Mesenchymal stem cell (in vitro differentiated cells and primary cell): Measurements from ENCODE around the gene MMD2.
A peak's percentile ranks its signal among the peaks of the same experiment; 100 is the strongest.
"Not testable (repeated sequence)": the region's sequence is repeated elsewhere in the genome, so short reads cannot be mapped to it uniquely, and the experiment has no call there.

ENCODE experiments used
- DNase-seq: peaks from one replicate; pipeline ENCODE4 v3.0.0-alpha.2; 2013
- H2AFZ ChIP-seq: one replicate; pipeline ENCODE4 v1.6.1; 2013; ENCODE audit warnings: low read depth, mild to moderate bottlenecking, control low read depth, inconsistent platforms, low read length, moderate library complexity
- H2AK5ac ChIP-seq: 2 replicates; pipeline ENCODE4 v1.6.1; 2013; ENCODE audit warnings: low read length, moderate library complexity, mild to moderate bottlenecking, inconsistent platforms; ENCODE audit not compliant: severe bottlenecking
- H2BK120ac ChIP-seq: one replicate; pipeline ENCODE4 v1.6.1; 2013; ENCODE audit warnings: low read depth, mild to moderate bottlenecking, inconsistent platforms, low read length, moderate library complexity
- H2BK12ac ChIP-seq, 2 experiments: one replicate each; pipeline ENCODE4 v1.6.1; 2013; ENCODE audit warnings: inconsistent platforms in 2 of 2, low read length in 2 of 2, mild to moderate bottlenecking in 2 of 2, moderate library complexity in 2 of 2, control low read depth in 1 of 2
- H2BK15ac ChIP-seq: one replicate; pipeline ENCODE4 v1.6.1; 2013; ENCODE audit warnings: mild to moderate bottlenecking, low read depth, inconsistent platforms; ENCODE audit not compliant: poor library complexity, severe bottlenecking
- H2BK5ac ChIP-seq: 2 replicates; pipeline ENCODE4 v1.6.1; 2013; ENCODE audit warnings: low read depth, mild to moderate bottlenecking, low read length, control low read depth, inconsistent platforms; ENCODE audit not compliant: poor library complexity, severe bottlenecking
- H3K14ac ChIP-seq, 2 experiments: one replicate each; pipeline ENCODE4 v1.6.1; 2013; ENCODE audit warnings: inconsistent platforms in 2 of 2, low read length in 2 of 2, control low read depth in 1 of 2, mild to moderate bottlenecking in 1 of 2, moderate library complexity in 1 of 2
- H3K18ac ChIP-seq, 2 experiments: one replicate each; pipeline ENCODE4 v1.6.1; 2013; ENCODE audit warnings: inconsistent platforms in 2 of 2, low read length in 2 of 2, control low read depth in 1 of 2, low read depth in 1 of 2, mild to moderate bottlenecking in 1 of 2
- H3K23ac ChIP-seq, 2 experiments: one replicate each; pipeline ENCODE4 v1.6.1; 2013; ENCODE audit warnings: inconsistent platforms in 2 of 2, low read length in 2 of 2, mild to moderate bottlenecking in 2 of 2, moderate library complexity in 2 of 2, control low read depth in 1 of 2
- H3K27ac ChIP-seq: 2 replicates; pipeline ENCODE4 v1.5.1; 2013; ENCODE audit warnings: mild to moderate bottlenecking, moderate library complexity, low read length, control low read depth, inconsistent platforms; ENCODE audit not compliant: poor library complexity, severe bottlenecking
- H3K27me3 ChIP-seq, 2 experiments: 2 replicates each; pipeline versions ENCODE4 v1.6.1 to v1.7.0; 2013; ENCODE audit warnings: low read length in 2 of 2, mild to moderate bottlenecking in 2 of 2, moderate library complexity in 2 of 2, control low read depth in 1 of 2, inconsistent platforms in 1 of 2; ENCODE audit not compliant: control insufficient read depth in 1 of 2, insufficient read depth in 1 of 2
- H3K36me3 ChIP-seq, 2 experiments: 2 replicates each; pipeline versions ENCODE4 v1.6.1 to v1.7.0; 2013; ENCODE audit warnings: low read length in 2 of 2, control low read depth in 1 of 2, inconsistent platforms in 1 of 2, low read depth in 1 of 2, mild to moderate bottlenecking in 1 of 2; ENCODE audit not compliant: insufficient read depth in 2 of 2, control insufficient read depth in 1 of 2
- H3K4ac ChIP-seq, 2 experiments: one replicate each; pipeline ENCODE4 v1.6.1; 2013; ENCODE audit warnings: inconsistent platforms in 2 of 2, low read length in 2 of 2, mild to moderate bottlenecking in 2 of 2, moderate library complexity in 2 of 2, control low read depth in 1 of 2, low read depth in 1 of 2
- H3K4me1 ChIP-seq: 2 replicates; pipeline ENCODE4 v1.6.1; 2013; ENCODE audit warnings: low read depth, low read length, control low read depth; ENCODE audit not compliant: control insufficient read depth, insufficient read depth
- H3K4me2 ChIP-seq: 2 replicates; pipeline ENCODE4 v1.6.1; 2013; ENCODE audit warnings: low read length, mild to moderate bottlenecking, inconsistent platforms; ENCODE audit not compliant: poor library complexity, severe bottlenecking
- H3K4me3 ChIP-seq, 2 experiments: 2 replicates each; pipeline versions ENCODE4 v1.5.1 to v1.7.0; 2013; ENCODE audit warnings: low read length in 2 of 2, mild to moderate bottlenecking in 2 of 2, control low read depth in 1 of 2, low read depth in 1 of 2; ENCODE audit not compliant: insufficient read depth in 1 of 2
- H3K79me1 ChIP-seq: replicated peaks from 2 replicates; pipeline ENCODE4 v1.6.1; 2013; ENCODE audit warnings: mild to moderate bottlenecking, control low read depth, low read length, inconsistent platforms; ENCODE audit not compliant: poor library complexity, severe bottlenecking
- H3K9ac ChIP-seq: 2 replicates; pipeline ENCODE4 v1.7.0; 2013; ENCODE audit warnings: mild to moderate bottlenecking, low read length, moderate library complexity
- H3K9me3 ChIP-seq: 2 replicates; pipeline ENCODE4 v1.7.0; 2013; ENCODE audit warnings: mild to moderate bottlenecking, low read length; ENCODE audit not compliant: control insufficient read depth
- H4K8ac ChIP-seq: one replicate; pipeline ENCODE4 v1.6.1; 2013; ENCODE audit warnings: inconsistent platforms, mild to moderate bottlenecking, low read length, moderate library complexity
- H4K91ac ChIP-seq: one replicate; pipeline ENCODE4 v1.6.1; 2013; ENCODE audit warnings: mild to moderate bottlenecking, low read length, inconsistent platforms
- WGBS: methylation state at CpG from one replicate; pipeline ENCODE4 v1.1.7; 2013; ENCODE audit warnings: mixed read lengths; 5-methylcytosine and 5-hydroxymethylcytosine counted together

MMD2 gene

DNA sequence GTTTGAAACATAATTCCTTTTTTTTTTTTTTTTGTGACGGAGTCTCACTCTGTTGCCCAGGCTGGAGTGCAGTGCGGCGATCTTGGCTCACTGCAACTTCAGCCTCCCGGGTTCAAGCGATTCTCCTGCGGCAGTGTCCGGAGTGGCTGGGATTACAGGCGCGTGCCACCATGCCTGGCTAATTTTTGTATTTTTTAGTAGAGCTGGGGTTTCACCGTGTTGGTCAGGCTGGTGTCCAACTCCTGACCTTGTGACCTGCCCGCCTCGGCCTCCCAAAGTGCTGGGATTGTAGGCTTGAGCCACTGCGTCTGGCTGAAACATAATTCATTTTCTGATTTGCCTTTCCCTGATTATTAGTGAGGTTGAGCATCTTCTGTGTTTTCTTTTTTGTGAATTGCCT, 16.6 kb upstream of the MMD2 start:
- not testable (repeated sequence) for H3K9me3 ChIP-seq, H3K27ac ChIP-seq, H3K9ac ChIP-seq, H3K4ac ChIP-seq, DNase-seq, H2BK120ac ChIP-seq, H4K91ac ChIP-seq, H3K27me3 ChIP-seq, H3K4me2 ChIP-seq, H3K18ac ChIP-seq, H2AFZ ChIP-seq, H3K4me1 ChIP-seq, H2BK12ac ChIP-seq, H4K8ac ChIP-seq, H2AK5ac ChIP-seq, H3K14ac ChIP-seq, H2BK15ac ChIP-seq, H3K23ac ChIP-seq, H2BK5ac ChIP-seq
- peak overlapping the region in 1 of 2 experiments; percentile 84 for H3K4me3 ChIP-seq
- WGBS: 96% methylated on average over 11 of the region's 13 CpGs
- peaks cover 17 to 44% of the 10 kb centered on the region in 2 experiments for H3K36me3 ChIP-seq
- H3K79me1 ChIP-seq: peaks cover 11% of the 10 kb centered on the region

GRCh38 chr7:4973728-4974198, 14.8 kb upstream of the MMD2 start:
- Histone ChIP-seq H3K4me3 (peak overlapping the region; percentile 84 to 97), H2AFZ (peak overlapping the region; percentile 98), H3K9ac (peak overlapping the region; percentile 89), H3K23ac (peak overlapping the region in 1 of 2 experiments; percentile 92), H4K91ac (peak overlapping the region; percentile 98), H2AK5ac (no peak overlapping the region), H3K4ac (peak overlapping the region in 1 of 2 experiments; percentile 91), H3K36me3 (peaks cover 15 to 28% of the 10 kb centered on the region in 2 experiments), H3K27me3 (no peaks in the 10 kb centered on the region), H3K14ac (peak overlapping the region in 1 of 2 experiments; percentile 98), H3K18ac (peak overlapping the region; percentile 98 to 99), H3K9me3 (no peaks in the 10 kb centered on the region), H2BK15ac (peak overlapping the region; percentile 99), H2BK120ac (no peak overlapping the region), H3K4me1 (peaks cover 3% of the 10 kb centered on the region), H3K27ac (peak overlapping the region; percentile 72), H3K79me1 (peaks cover 9% of the 10 kb centered on the region), H2BK5ac (peak overlapping the region; percentile 90), H4K8ac (peak overlapping the region; percentile 92), H2BK12ac (no peak overlapping the region), H3K4me2 (peak overlapping the region; percentile 39)
- DNase-seq: peak; percentile 91
- WGBS: under 1% methylated on average over 37 of the region's 41 CpGs

- H2BK120ac ChIP-seq, H3K27me3 ChIP-seq, H3K79me1 ChIP-seq, H2BK5ac ChIP-seq, H2AK5ac ChIP-seq, H4K91ac ChIP-seq, H3K14ac ChIP-seq, H3K4ac ChIP-seq, H3K4me2 ChIP-seq, H3K4me3 ChIP-seq, H3K27ac ChIP-seq, H4K8ac ChIP-seq, H3K23ac ChIP-seq, H3K9me3 ChIP-seq, H3K18ac ChIP-seq, H3K9ac ChIP-seq, H3K4me1 ChIP-seq, H2BK12ac ChIP-seq, H2AFZ ChIP-seq, DNase-seq, H2BK15ac ChIP-seq: not testable (repeated sequence)
- peaks cover 7 to 14% of the 10 kb centered on the region in 2 experiments for H3K36me3 ChIP-seq
- 79% methylated on average over 10 of the region's 10 CpGs for WGBS
These were observed 13.5 kb upstream of the MMD2 start for GRCh38 chr7:4972446-4972845.

DNA sequence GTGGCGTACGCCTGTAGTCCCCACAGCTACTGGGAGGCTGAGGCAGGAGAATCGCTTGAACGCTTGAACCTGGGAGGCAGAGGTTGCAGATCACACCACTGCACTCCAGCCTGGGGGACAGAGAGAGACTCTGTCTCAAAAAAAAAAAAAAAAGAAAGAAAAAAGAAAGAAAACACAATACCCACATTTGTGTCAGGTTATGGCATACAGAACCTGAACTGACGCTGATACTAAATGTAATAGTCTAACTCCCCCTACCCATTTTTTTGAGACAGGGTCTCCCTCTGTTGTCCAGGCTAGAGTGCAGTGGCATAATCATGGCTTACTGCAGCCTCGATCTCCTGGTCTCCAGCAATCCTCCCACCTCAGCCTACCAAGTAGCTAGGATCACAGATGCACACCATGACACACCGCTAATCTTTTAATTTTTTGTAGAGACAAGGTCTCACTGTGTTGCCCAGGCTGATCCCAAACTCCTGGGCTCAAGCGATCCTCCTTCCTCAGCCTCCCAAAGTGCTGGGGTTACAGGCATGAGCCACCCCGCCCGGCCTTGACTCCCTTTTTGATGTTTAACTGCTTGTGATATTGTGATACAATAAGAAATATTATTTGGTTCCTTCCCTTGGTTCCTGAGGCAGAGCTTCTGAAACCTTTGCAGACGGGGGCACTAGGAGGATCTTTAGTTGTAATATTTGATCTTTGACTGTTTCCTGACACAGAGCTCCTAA, 6.5 kb upstream of the MMD2 start:
- peaks cover 2% of the 10 kb centered on the region for H3K4me1 ChIP-seq
- no peak overlapping the region for H2BK12ac ChIP-seq
- H2BK120ac ChIP-seq: no peak overlapping the region
- WGBS: 92% methylated on average over 10 of the region's 11 CpGs
- H4K8ac ChIP-seq: no peak overlapping the region
- H2BK5ac ChIP-seq: no peak overlapping the region
- H3K27me3 ChIP-seq: peaks cover 27 to 29% of the 10 kb centered on the region in 2 experiments
- H3K4ac ChIP-seq: no peak overlapping the region
- no peak overlapping the region for H3K23ac ChIP-seq
- no peak overlapping the region for H2AK5ac ChIP-seq
- no peak overlapping the region for H3K9ac ChIP-seq
- DNase-seq: no peak
- H2AFZ ChIP-seq: no peak overlapping the region
- no peaks in the 10 kb centered on the region for H3K36me3 ChIP-seq
- H3K27ac ChIP-seq: no peak overlapping the region
- H3K18ac ChIP-seq: no peak overlapping the region
- no peak overlapping the region for H3K14ac ChIP-seq
- no peak overlapping the region for H3K4me2 ChIP-seq
- no peak overlapping the region for H3K4me3 ChIP-seq
- H3K79me1 ChIP-seq: no peaks in the 10 kb centered on the region
- H2BK15ac ChIP-seq: no peak overlapping the region
- H4K91ac ChIP-seq: no peak overlapping the region
- H3K9me3 ChIP-seq: no peaks in the 10 kb centered on the region
